ENCODE results near the gene ANKRD18A.
A peak's percentile ranks its signal among the peaks of the same experiment; 100 is the strongest.
"Not testable (repeated sequence)": the region's sequence is repeated elsewhere in the genome, so short reads cannot be mapped to it uniquely, and the experiment has no call there.

The ANKRD18A gene

DNA sequence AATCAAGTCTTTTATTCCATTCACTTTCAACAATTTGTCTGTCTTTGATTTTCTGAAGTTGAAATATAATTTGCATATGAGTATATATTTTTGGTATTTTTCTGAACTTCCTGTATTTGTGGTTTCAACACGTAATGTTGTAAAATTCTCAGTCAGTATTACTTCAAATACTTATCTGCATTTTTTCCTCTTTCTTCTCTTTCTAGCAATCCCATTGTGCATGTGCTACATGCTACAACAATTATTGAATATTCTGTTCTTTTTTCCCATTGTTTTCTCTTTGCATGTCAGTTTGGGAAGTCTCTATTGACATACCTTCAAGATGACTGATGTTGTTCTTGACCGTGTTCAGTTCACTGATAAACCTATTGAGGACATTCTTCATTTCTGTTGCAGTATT is 5.6 kb upstream of the ANKRD18A start:
- no peak for DNase-seq

DNA sequence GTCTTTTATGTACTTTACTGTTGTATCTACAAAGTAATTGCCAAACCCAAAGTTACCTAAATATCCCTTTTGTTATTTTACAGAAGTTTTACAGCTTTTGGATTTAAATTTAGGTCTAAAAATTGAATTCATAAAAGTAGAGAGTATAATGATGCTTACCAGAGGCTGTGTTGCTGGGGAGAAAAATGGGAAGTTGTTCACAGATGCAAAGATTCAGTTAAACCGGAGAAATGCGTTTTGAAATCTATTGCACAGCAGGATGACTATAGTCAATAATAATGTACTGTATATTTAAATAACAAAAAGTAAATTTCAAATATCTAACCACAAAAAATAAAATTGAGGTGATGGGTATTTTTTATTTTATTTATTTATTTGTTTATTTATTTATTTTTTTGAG is 2.6 kb upstream of the ANKRD18A start:
- DNase-seq, result no peak

DNA sequence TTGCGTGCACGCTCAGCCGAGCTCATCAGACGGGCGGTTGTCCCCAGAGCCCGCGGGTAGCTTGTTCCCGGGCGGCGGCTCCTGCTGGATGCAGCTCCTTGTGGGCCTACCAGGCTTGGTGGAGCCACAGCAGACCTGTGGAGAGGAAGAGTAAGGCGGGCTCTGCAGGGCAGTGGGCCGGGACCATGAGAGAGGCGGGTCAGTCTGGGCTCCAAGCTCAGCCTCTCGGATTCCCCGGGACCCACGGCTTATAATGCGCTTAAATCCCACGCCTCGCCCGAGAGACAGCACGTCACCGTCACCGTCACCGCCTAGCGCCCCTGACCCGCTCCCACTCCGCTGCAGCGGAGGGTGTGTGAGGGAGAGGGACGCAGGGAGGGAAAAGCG is 1.9 kb upstream of the ANKRD18A start:
- peak in 3 of 14 donors; percentile 26 to 65 (median 40) for DNase-seq

DNA sequence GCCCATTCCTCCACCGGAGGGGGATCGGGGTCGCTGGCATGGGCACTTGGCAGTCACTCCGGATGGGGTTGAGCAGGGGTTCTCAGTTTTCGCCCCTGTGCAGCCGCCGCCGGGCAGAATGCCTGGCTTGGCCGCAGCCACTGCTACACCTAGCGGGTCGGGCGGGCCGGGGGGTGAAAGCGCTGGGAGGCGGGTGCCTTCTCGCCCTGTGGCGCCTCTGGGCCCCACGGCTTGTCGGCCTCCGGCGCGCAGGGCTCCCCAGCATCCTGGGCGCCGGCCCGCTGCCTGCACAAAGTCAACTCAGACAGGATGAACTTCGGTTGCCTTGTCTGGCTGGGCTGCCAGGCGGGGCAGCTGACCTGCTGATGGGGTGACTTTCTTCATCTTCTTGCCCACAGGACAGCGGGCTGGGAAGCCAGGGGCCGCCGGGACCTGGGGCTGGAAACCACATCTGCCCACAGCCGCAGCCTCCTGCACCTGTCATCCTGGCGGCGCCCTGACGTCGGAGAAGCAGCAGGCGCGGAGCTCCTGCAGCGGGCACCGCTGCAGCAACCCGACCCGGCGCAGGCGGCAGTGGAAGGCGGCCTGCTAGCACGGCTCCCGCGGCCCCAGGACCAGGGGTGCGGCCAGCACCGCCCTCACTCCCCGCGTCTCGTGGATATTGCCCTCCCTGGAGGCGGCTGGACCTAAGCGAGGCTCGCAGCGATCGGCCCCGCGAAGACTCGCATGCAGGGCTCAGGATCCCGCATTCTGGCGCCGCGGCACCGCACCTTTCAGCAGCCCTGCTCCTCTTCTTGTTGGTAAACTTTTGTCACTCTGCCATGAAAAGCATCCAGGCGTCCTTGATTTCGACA is 1.3 kb upstream of the ANKRD18A start:
- DNase-seq, result peak in 5 of 14 donors; percentile 22 to 65 (median 56)

DNA sequence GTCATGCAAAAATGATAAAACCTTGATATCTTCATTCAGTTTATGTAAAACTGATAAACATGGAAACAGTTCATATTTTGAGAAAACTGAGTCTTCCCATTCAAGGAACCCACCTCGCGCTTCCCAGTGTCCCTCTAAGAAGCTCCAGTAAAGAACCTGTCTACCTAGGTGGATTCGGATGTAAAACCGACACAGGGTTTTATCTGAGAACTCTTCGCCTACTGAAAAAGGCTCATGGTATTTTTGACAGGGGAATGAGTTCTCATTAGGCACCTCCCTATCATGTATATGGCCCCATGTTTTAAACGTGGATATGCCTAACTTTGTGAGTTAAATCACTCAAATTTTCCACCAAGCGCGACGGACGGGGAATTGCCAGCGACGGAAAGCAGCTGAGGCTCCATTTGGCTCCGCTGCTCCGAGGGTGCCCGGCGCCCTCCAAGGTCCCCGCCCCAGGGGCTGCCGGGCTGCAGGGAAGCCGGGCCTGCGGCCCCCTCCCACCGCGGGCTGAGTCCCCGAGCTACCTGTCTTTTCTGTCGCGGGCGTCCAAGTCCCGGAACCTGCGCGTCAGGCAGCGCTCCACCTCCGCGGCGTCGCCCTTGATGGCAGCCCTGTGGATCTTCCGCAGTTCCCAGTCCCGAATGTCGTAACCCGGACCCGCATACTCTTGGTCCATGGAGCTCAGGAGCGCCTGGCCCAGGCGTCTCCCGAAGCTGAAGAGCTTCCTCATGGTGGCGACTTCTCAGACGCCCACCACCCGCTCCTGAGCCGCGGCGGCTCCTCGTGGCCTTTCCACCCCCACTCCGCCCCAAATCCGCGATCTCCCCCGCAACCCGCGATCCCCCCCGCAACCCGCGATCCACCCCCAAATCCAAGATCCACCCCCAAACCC is 594 bp downstream of the ANKRD18A start:
- DNase-seq, result peak in 1 of 14 donors; percentile 51

DNA sequence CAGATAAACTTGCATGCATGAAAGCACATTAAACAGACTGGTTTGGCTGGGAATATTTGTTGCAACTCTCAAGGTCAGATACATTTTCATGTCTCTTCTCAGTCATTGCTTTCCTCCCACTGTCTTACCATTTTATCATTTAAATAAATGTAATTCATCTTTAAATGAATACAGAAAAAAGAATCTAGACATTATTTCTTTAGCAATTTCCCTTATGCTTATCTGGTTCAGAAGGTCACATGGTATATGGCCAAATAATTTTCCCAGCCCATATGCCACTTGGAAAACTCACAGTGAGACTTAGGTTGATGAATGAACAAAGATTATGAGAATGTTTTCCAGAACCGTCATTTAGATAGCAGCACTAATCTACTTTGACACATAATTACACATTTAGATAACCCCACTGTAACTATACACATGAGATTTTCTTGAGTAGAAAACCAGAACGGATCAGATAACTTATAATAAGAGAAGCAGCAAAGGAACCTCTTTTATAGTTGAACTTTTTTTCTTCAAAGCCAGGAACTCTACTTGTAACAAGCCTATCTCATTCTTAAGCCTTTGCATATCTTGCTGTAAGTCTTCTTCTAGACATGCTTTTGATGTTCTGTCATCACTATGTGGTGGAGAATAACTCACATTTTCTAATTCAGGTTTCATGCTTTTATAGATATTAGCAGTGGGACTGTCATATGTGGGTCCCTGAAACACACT is 22.2 kb downstream of the ANKRD18A start:
- DNase-seq, result not testable (repeated sequence)

GRCh38 chr9:38595117-38595516 is 25.3 kb downstream of the ANKRD18A start:
- not testable (repeated sequence) for DNase-seq

DNA sequence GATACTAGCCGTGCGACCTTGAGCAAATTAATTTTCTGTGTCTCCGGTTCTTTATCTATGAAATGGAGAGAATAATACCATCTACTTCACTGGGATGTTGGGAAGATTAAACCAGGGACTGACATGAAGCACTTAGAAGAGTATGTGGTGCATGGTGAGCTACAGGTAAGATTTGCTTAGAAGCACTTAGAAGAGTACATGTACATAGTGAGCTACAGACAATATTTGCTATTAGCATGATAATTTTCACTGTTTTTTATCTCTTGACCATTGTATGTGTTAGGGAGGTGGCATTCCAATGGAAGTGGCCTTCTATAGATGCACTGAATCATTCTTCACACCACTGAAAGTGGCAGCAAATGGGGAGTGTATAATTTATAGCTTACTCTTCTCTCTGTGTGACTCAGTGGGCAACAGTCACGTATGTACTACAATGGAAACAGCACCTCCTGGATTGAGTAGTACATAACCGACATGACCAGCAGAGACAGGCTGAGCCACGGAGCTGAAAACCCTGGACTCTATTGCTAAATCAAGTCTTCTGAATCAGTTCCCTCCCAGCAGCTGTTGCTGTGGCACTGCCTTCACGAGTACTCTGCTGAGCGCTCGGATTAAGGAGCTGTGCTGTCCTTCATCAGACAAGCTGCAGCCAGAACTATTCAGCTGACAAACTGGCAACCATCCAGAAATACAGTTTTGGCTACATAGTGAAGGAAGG is 28.9 kb downstream of the ANKRD18A start:
- not testable (repeated sequence) for DNase-seq

GRCh38 chr9:38583765-38584164 is 36.6 kb downstream of the ANKRD18A start:
- DNase-seq, result not testable (repeated sequence)

DNA sequence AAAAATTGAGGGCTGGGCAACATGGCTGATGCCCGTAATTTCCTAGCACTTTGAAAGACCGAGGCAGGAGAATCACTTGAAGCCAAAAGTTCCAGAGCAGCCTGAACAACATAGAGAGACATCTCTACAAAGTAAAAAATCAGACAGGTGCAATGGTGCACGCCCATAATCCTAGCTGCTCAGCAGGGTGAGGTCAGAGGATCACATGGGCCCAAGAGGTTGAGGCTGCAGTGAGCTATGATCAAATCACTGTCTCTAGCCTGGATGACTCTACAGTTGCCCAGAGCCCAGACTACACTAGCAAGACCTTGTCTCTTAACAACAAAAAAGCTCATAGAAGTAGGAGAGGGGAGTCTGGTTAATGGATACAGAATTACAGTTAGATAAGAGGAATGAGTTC is 40.3 kb downstream of the ANKRD18A start:
- DNase-seq, result not testable (repeated sequence)

DNA sequence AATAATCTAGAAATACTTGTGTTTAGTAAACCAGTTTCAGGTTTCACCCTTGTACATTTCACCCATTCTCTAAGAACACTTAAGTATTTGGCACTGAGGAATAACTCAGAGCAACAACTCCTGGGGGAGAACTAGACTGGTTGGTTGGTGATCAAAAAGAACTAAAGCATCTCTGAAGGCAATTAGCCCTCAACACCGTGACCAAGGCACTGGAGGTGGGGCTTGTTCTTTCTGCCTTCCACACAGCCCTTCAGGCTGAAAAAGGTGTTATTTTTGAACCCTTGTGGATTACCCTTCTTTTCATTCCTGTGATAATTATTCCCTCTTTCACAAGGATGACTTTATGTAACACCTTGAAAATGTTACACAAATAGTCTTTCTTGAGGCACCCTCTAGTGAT is 44.2 kb downstream of the ANKRD18A start:
- not testable (repeated sequence) for DNase-seq

DNA sequence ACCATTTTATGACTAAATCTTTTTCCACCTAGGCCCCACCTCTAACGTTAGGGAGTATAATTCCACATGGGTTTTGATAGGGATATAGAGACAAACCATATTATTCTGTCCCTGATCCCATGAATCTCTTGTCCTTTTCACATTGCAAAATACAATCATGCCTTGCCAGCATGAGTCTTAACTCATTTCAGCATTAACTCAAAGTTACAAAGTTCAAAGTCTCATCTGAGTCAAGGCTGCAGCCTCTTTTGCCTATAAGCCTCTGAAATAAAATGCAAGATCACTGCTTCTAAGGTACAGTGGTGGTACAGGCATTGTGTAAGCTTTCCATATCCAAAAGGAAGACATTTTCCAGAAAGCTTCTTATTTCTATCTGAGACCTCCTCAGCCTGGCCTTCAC is 54.3 kb downstream of the ANKRD18A start:
- not testable (repeated sequence) for DNase-seq

- DNase-seq, result not testable (repeated sequence)
These were observed 55.2 kb downstream of the ANKRD18A start for GRCh38 chr9:38565178-38565577.

DNA sequence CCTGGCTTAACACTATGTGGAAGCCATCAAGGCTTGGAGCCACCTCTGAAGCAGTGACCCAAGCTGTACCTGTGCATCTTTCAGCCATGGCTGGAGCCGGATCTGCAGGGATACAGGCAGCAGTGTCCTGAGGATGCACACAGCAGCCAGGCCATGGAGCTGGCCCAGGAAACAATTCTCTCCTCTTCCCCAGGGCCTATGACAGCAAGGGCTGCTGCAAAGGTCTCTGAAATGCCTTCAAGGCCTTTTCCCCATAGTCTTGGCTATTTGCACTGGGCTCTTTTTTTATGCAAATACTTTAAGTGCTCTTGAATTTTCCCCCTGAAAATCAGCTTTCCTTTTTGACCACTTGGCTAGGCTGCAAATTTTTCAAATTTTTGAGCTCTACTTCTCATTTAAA is 56.5 kb downstream of the ANKRD18A start:
- DNase-seq, result not testable (repeated sequence)

- DNase-seq, result not testable (repeated sequence)
These were observed 59.3 kb downstream of the ANKRD18A start for GRCh38 chr9:38561134-38561533.

GRCh38 chr9:38559172-38559571 is 61.2 kb downstream of the ANKRD18A start:
- DNase-seq, result not testable (repeated sequence)

GRCh38 chr9:38557746-38558145 is 62.6 kb downstream of the ANKRD18A start:
- not testable (repeated sequence) for DNase-seq

DNA sequence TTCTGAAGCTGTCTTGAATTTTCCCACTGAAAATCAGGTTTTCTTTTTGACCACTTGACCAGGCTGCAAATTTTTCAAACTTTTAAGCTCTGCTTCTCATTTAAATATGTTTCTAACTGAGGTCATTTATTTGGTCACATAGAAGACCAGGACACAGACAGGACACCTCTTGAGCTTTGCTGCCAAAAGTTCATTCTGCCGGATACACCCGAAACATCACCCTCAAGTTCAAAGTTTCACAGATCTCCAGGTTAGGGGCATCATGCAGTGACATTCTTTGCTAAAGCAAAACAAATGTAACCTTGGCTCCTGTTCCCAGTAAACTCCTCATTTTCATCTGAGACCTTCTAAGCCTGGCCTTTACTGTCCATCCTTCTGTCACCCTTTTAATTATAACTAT is 65.4 kb downstream of the ANKRD18A start:
- DNase-seq, result not testable (repeated sequence)

DNA sequence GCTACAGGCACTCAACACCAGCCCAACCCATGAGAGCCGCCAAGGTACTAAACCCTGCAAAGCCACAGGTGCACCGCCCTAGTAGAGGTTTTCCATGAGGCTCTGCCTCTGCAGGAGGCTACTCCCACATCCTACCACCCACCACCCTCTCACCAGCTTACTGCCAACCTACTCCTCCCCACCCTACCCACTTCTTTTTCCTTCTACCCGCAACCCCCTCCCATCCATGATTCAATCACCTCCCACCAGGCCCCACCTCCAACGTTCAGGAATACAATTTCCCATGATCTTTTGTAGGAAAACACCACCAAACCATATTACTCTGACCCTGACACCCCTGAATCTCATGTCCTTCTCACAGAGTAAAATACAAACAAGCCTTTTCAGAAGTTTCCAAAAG is 67.4 kb downstream of the ANKRD18A start:
- not testable (repeated sequence) for DNase-seq

DNA sequence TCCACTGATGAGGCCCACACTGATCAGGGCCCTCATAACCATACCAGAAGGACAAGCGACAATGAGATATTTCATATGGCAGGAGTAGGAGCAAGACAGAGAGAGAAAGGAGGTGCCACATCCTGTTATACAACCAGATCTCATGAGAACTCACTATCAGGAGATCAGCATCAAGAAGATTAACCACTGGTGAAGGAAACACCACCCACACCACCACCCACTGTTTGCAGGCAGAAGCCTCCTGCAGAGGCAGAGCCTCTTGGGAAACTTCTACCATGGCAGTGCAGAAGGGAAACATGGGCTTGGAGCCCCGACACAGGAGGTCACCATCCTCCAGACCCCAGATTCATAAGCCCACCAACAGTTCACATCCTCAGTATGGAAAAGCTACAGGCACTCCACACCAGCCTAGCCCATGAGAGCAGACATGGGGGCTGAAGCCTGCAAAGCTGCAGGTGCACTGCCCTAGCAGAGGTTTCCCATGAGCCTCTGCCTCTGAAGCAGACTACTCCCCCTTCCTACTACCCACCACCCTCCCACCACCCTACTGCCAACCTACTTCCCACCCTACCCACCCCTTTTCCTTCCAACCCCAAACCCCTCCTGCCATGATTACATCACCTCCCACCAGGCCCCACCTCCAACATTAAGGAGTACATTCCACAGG is 73.8 kb downstream of the ANKRD18A start:
- DNase-seq, result not testable (repeated sequence)

DNA sequence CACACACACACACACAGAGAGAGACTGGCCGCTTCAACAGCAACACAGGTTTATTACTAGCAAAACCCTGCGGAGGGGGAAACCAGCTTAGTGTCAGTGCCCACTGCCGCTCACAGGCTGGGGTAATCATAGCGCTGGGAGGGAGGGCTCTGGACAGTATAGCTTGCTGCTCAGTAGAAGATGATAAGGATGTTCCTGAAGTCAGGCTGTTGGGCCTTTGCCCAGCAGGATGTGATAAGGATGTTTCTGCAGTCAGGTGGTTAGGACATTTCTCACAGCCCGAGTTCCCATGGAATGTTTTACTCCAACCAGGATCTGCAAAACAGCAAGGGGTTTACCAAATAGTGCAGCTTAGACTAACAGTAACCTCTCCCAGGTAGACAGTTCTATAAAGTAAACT is 79.9 kb downstream of the ANKRD18A start:
- DNase-seq, result not testable (repeated sequence)

Measured in C1 segment of cervical spinal cord (tissue), 14 donors.